Spleen (tissue), 11 donors: ENCODE results near the gene UBAP1. TPM values are rescaled to one million over a fixed set of nuclear protein-coding genes. Genes with fewer than 3 reads are reported as not detected.

ENCODE experiments used
- DNase-seq: peaks from one replicate; pipeline ENCODE4 v3.0.0-alpha.2; 2020
- H3K27ac ChIP-seq, 8 donors: fragments of 200-600 bp; sonication (generic) in 7 of 8; 1 replicate in 4 of 8; 2 replicates in 4 of 8; pipeline versions ENCODE4 v1.5.0 to v1.8.0; 2016 to 2021; ENCODE audit warnings: inconsistent platforms in 4 of 8, mild to moderate bottlenecking in 4 of 8, moderate library complexity in 1 of 8
- H3K27me3 ChIP-seq, 7 donors: fragments of 200-600 bp; sonication (generic) in 6 of 7; replicated peaks in 1 of 7; 1 replicate in 4 of 7; 2 replicates in 3 of 7; pipeline versions ENCODE4 v1.5.0 to v1.8.0; 2016 to 2021; ENCODE audit warnings: inconsistent platforms in 3 of 7, mild to moderate bottlenecking in 1 of 7
- H3K36me3 ChIP-seq, 6 donors: fragments of 200-600 bp; sonication (generic) in 5 of 6; 1 replicate in 4 of 6; 2 replicates in 2 of 6; pipeline versions ENCODE4 v1.5.0 to v1.8.0; 2016 to 2021; ENCODE audit warnings: inconsistent platforms in 2 of 6
- H3K4me1 ChIP-seq, 6 donors: fragments of 200-600 bp; sonication (generic) in 5 of 6; 1 replicate in 3 of 6; 2 replicates in 3 of 6; pipeline versions ENCODE4 v1.5.0 to v1.8.0; 2016 to 2021; ENCODE audit warnings: inconsistent platforms in 3 of 6
- H3K4me3 ChIP-seq, 8 donors: fragments of 200-600 bp; sonication (generic) in 7 of 8; 1 replicate in 4 of 8; 2 replicates in 4 of 8; pipeline versions ENCODE4 v1.5.0 to v1.8.0; 2016 to 2021; ENCODE audit warnings: inconsistent platforms in 4 of 8, mild to moderate bottlenecking in 4 of 8, moderate library complexity in 2 of 8
- H3K9me3 ChIP-seq, 8 donors: fragments of 200-600 bp; sonication (generic) in 7 of 8; 1 replicate in 4 of 8; 2 replicates in 4 of 8; pipeline versions ENCODE4 v1.5.0 to v1.8.0; 2016 to 2021; ENCODE audit warnings: inconsistent platforms in 4 of 8
- POLR2A ChIP-seq, 3 donors: fragments of 450-650 bp; IDR thresholded peaks; one replicate each; pipeline ENCODE4 v1.5.1; 2017; ENCODE audit warnings: antibody characterized with exemption in 3 of 3, mild to moderate bottlenecking in 1 of 3
- POLR2AphosphoS5 ChIP-seq, 3 donors: sonication (generic); formaldehyde crosslinking; IDR thresholded peaks; one replicate each; pipeline ENCODE4 v1.5.1; 2017; ENCODE audit warnings: antibody characterized with exemption in 3 of 3
- WGBS, 5 donors: extraction: QIAGEN DNeasy Blood & Tissue Kit in 3 of 5; methylation state at CpG; one replicate each; pipeline versions ENCODE4 v1.1.5 to v1.1.7; 2013 to 2018; 5-methylcytosine and 5-hydroxymethylcytosine counted together
- intact Hi-C: fragments of 100-400 bp; cut with DNase I; formaldehyde crosslinking; loops from one replicate; pipeline ENCODE4 v1.15.0; 2023; ENCODE audit warnings: low total_unique reads
- polyA plus RNA-seq, 3 donors: library from polyadenylated mRNA; stranded (reverse); fragments of 200-250 nt; gene quantifications; one replicate each; pipeline ENCODE4 v1.2.1, GENCODE V29; 2013
- total RNA-seq, 7 donors: library from RNA; depleted of rRNA in 3 of 7; stranded (reverse); fragments of >200 nt in 3 of 7; fragmentation: NEBNext Ultra II Directional in 4 of 7; extraction: Animal tissue kit (Norgen Biotek cat#: 25700) in 4 of 7; gene quantifications; one replicate each; pipeline versions ENCODE4 v1.1.0 to v1.2.1, GENCODE V29; 2016 to 2021
- TF ChIP-seq, protein P1 (sequence below), 11 experiments: fragments of 200-600 bp in 7 of 11; fragments of 450-650 bp in 4 of 11; sonication (generic) in 4 of 11; IDR thresholded peaks in 8 of 11; conservative IDR thresholded peaks in 3 of 11; 1 replicate in 7 of 11; 2 replicates in 4 of 11; pipeline versions ENCODE4 v1.4.0 to v1.8.0; 2016 to 2021; ENCODE audit warnings: antibody characterized with exemption in 11 of 11, inconsistent platforms in 4 of 11, mild to moderate bottlenecking in 1 of 11
- donor health status: healthy with polysubstance abuse.
- donor health status: DM: no; HTN: no; CAD: no; lungs with moderate emphysema.
- donor health status: DM: no; HTN: no; CAD: no.
- donor health status: Bipolar disorder and iron deficiency.
- donor health status: healthy.
- donor health status: DM: no; HTN: no; CAD: no.
- donor health status: DM: yes; HTN: yes; CAD: no.

Gene UBAP1
- total and polyA plus RNA-seq, 10 donors, result 17.3 to 56.0 (median 41.2) TPM

DNA sequence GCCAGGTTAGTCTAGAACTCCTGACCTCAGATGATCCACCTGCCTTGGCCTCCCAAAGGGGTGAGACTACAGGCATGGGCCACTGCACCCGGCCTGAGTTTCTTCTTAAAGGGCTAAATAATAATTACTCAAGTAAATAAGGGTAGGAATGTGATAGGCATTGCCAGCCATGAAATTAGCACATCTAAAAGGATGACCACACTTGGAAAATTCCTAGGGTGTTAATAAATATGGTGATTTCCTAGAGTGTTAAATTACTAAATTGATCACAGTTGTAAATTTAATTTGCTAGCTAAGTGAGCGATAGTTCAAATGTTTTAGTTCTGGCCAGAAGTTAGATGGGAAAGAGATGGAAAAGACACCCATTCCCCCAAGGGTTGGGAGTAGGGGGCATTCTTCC lies 53.4 kb downstream of the UBAP1 start:
- intact Hi-C loops, result no loop called here
- no peak for TF ChIP-seq POLR2AphosphoS5 (IDR thresholded peaks at IDR 0.05)
- TF ChIP-seq, protein P1, sequence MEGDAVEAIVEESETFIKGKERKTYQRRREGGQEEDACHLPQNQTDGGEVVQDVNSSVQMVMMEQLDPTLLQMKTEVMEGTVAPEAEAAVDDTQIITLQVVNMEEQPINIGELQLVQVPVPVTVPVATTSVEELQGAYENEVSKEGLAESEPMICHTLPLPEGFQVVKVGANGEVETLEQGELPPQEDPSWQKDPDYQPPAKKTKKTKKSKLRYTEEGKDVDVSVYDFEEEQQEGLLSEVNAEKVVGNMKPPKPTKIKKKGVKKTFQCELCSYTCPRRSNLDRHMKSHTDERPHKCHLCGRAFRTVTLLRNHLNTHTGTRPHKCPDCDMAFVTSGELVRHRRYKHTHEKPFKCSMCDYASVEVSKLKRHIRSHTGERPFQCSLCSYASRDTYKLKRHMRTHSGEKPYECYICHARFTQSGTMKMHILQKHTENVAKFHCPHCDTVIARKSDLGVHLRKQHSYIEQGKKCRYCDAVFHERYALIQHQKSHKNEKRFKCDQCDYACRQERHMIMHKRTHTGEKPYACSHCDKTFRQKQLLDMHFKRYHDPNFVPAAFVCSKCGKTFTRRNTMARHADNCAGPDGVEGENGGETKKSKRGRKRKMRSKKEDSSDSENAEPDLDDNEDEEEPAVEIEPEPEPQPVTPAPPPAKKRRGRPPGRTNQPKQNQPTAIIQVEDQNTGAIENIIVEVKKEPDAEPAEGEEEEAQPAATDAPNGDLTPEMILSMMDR (IDR thresholded peaks at IDR 0.05 in 8 of 11, conservative IDR thresholded peaks at IDR 0.05 in 3 of 11), result no peak
- TF ChIP-seq POLR2A (IDR thresholded peaks at IDR 0.05), result no peak
- no peak for DNase-seq
- H3K9me3 ChIP-seq, result no peaks in the 10 kb centered on the region
- WGBS, 5 donors, result 95 to 100% (median 98%) methylated on average over 2 of the region's 2 CpGs
- H3K4me1 ChIP-seq, result peaks cover 0 to 4% (median 0%) of the 10 kb centered on the region in 6 donors
- no peaks in the 10 kb centered on the region for H3K27me3 ChIP-seq
- no peak overlapping the region for H3K4me3 ChIP-seq
- peaks cover 0 to 70% (median 23%) of the 10 kb centered on the region in 6 donors for H3K36me3 ChIP-seq
- no peak overlapping the region for H3K27ac ChIP-seq

DNA sequence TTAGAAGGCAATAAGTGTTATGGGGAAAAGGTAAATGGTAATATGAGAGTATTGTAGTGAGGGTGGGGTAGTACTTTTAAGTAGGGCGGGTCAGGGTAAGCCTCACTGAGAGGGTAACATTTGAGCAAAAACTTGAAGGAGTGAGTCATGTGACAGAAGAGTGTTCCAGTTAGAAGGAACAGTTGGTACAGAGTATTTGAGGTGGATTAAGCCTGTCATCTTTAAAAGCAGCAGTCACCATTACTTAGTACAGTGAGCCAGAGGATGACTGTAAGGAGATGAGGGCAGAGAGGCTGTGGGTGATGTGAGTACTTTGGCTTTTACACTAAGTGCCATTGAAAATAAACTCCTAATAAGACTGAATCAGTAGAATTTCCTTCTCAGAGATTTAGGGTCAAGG lies 54.8 kb downstream of the UBAP1 start:
- WGBS, 5 donors, result 94 to 100% (median 98%) methylated on average over 1 of the region's 1 CpG
- Histone ChIP-seq H3K27ac (no peak overlapping the region), H3K36me3 (peaks cover 0 to 77% (median 27%) of the 10 kb centered on the region in 6 donors), H3K27me3 (no peaks in the 10 kb centered on the region), H3K4me3 (no peak overlapping the region), H3K4me1 (peaks cover 0 to 3% (median 0%) of the 10 kb centered on the region in 6 donors), H3K9me3 (no peaks in the 10 kb centered on the region)
- no peak for DNase-seq
- intact Hi-C loops, result no loop called here
- TF ChIP-seq, protein P1 (IDR thresholded peaks at IDR 0.05 in 8 of 11, conservative IDR thresholded peaks at IDR 0.05 in 3 of 11), result no peak
- TF ChIP-seq POLR2AphosphoS5 (IDR thresholded peaks at IDR 0.05) (no peak), POLR2A (IDR thresholded peaks at IDR 0.05) (no peak)

DNA sequence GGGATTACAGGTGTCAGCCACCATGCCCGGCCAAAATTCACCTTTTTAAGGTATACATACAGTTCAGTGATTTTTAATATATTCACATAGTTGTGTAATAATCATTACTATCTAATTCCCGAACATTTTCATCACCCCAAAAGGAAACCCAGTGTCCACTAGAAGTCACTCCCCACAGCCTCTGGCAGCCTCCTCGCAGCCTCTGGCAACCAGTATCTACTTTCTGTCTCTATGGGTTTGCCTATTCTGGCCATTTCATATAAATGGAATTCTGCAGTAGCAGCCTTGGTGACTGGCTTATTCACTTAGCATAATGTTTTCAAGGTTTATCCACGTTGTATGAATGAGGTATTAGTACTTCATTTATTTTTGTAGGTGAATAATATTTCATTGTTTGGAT lies 59.0 kb downstream of the UBAP1 start:
- Histone ChIP-seq H3K36me3 (peaks cover 0 to 86% (median 48%) of the 10 kb centered on the region in 6 donors), H3K4me1 (peaks cover 0 to 20% (median 9%) of the 10 kb centered on the region in 6 donors), H3K9me3 (no peaks in the 10 kb centered on the region), H3K27ac (no peak overlapping the region), H3K27me3 (no peaks in the 10 kb centered on the region), H3K4me3 (no peak overlapping the region)
- intact Hi-C loops, result no loop called here
- TF ChIP-seq, protein P1 (IDR thresholded peaks at IDR 0.05 in 8 of 11, conservative IDR thresholded peaks at IDR 0.05 in 3 of 11), result no peak
- TF ChIP-seq POLR2A (IDR thresholded peaks at IDR 0.05) (no peak), POLR2AphosphoS5 (IDR thresholded peaks at IDR 0.05) (no peak)
- 94 to 97% (median 95%) methylated on average over 4 of the region's 4 CpGs for WGBS, 5 donors
- DNase-seq, result no peak

DNA sequence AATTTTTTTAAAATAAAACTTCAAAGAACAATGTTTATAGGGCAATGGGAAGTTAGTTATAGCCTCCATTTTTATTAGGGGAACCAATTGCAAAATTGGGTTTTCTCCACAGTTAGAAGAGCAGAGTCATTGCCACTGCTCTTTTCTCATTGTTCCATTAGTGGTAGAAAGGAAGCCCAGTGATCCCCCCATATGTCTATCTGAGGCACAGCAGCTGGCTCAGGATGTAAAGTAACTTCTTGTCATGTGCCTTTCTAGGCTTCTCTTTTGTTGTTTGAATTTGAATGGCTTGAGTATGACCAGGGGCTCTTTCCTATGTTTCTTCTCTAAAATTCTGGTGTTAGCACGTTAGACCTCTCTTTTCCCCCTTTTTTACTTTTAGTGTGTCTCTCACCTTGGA lies 61.2 kb downstream of the UBAP1 start:
- intact Hi-C loops, result no loop called here
- Histone ChIP-seq H3K27ac (peak overlapping the region in 1 of 8 donors; percentile 5), H3K4me3 (no peak overlapping the region), H3K36me3 (peaks cover 0 to 81% (median 53%) of the 10 kb centered on the region in 6 donors), H3K27me3 (no peaks in the 10 kb centered on the region), H3K9me3 (no peaks in the 10 kb centered on the region), H3K4me1 (peaks cover 0 to 20% (median 9%) of the 10 kb centered on the region in 6 donors)
- WGBS, 5 donors, result 15 to 41% (median 23%) methylated on average over 1 of the region's 1 CpG
- DNase-seq, result no peak
- TF ChIP-seq POLR2A (IDR thresholded peaks at IDR 0.05), result no peak
- no peak for TF ChIP-seq POLR2AphosphoS5 (IDR thresholded peaks at IDR 0.05)
- TF ChIP-seq, protein P1 (IDR thresholded peaks at IDR 0.05 in 8 of 11, conservative IDR thresholded peaks at IDR 0.05 in 3 of 11), result no peak
